HG03432 (cell line): ENCODE results near the gene NLGN2.

Experiments
- ATAC-seq: cut with Tn5 transposase; IDR thresholded peaks from one replicate; pipeline ENCODE4 v1.9.1; 2021; ENCODE audit warnings: mild to moderate bottlenecking, moderate library complexity; ENCODE audit not compliant: unreplicated experiment

The NLGN2 gene

DNA sequence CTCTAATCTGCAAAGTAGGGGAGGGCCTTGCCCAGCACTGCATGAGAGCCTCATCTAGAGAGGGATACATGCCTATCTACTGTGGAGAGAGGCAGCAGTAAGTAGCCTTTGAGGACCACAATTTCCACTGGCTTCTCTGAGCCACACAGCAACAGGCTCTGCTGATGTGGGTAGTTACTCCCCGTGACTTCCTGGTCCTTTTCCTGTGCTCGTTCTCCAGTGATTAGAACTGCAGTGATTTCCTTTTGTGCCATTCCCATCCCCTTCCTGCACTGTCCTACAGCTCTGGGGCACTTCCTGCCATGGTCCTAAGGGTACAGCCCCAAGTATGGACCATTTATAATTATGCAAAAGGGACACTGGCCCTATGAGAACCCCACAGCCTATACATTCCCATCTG lies 16.3 kb upstream of the NLGN2 start:
- no peak for ATAC-seq

DNA sequence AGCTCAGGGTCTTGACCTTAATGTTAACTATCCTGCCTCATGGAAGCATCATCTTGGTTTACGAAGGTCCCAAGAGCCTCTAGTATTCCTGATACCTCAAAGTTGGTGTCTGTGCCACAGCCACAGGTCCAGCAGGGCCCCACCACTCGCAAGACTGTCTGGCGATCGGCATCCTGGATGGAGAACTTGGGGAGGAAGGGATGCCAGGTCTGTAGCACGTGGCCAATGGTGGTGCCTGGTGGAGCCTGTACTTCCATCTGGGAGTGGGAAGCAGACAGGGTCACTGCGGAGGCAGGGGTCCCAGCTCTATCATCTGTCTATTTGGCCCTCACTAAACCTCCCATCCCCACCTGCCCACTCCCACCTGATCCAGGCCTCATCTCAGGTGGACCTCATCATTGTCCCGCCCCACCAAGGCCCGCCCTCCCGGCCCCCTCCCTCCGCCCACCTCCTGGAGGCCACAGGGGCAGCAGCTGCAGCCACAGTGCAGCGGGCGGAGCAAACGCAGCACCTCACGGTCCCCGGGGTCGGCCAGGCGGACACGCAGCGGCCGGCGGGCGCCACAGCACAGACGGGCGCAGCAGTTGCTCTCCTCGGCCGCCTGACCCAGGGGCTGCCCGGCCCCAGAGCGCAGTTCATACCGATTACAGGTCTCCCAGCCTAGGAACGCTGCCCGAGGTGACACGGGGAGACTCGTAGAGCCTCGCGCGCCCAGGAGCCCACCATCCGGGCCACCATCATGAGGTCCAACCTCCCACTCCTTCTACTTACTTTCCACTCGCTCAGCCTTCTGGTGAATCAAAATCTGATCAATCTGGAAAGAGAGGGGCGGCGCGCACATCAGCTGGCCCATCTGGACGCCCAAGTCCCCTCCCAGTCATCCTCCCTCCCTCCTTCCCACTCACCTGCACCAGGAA lies 14.7 kb upstream of the NLGN2 start:
- no peak for ATAC-seq

DNA sequence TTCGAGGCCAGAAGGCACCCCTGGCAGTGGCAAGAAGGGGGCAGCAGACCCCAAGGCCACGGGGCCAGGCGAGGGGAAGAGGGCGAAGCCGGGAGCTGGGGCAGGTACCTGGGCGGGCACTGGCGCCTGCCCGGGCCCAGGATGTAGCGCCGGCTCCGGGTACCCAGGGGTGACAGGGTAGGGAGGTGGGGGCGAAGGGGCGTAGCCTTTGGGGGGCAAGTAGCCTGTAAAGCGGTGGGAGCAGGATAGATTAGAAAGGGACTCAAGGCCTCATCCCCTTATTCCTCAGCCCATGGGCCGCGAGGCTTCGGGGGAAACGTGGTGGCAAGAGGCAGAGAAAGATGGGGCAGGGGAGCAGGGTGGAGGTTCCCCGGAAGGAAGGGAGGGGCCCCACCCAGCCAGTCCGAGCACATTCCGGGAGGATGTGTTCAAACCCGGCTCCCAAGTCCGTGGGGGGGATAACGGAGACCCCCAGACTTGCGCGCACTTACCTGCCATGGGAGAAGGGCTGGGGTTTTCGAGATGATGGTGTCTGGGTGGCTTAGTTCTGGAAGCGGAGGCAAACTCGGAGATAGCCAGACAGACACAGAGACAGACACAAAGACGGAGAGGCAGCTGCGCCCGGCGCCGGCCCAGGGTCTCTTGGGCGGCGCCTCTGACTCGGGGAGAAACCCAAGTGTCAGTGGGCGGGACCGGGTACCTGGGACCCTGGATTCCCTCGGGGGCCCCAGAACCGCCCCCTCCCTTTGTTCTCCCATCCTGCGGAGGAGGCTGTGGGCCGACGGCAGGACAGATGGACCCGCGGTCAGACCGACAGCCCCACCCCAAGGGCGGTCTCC lies 13.8 kb upstream of the NLGN2 start:
- peak; percentile 48 for ATAC-seq

DNA sequence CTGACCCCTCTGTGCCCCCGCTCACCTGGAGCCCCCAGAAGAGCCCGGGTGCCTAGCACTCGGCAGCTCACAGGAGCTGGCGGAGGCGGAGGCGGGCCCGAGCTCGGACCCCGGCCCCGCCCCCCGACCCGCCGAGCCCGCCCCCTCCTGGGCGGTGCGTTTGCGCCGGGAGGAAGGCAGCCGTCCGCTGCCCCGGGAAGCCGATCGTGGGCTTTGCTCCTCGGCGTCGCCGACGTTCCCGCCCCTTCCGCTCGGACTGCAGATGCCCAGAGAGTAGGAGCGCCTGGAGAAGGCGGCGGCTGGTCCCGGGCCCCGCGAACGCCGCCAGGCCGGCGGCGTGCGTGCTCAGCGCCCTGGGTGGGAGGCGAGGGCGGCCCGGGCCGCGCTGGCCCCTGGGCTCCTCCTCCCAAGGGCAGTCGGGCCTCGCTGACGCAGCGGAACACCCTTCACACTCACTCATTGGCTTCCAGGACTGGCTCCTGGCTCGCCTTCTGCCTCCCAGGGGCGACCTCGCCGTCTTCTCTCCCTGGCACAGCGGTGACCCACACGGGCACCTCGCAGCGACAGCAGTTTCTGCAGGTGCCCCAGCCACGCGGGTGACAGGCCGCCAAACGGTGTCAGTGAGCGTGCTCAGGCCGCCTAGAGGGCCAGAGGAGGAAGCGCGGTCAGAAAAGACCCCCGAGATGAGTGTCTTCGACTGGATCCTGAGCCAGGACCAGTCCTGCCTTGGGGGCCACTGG lies 13.0 kb upstream of the NLGN2 start, which contains the start of gene PLSCR3:
PLSCR3 (minus strand) TSS at position 74 of the 740 bp plus-strand sequence. CDS start 415 bp downstream, outside the sequence.
- ATAC-seq = peak; percentile 81

DNA sequence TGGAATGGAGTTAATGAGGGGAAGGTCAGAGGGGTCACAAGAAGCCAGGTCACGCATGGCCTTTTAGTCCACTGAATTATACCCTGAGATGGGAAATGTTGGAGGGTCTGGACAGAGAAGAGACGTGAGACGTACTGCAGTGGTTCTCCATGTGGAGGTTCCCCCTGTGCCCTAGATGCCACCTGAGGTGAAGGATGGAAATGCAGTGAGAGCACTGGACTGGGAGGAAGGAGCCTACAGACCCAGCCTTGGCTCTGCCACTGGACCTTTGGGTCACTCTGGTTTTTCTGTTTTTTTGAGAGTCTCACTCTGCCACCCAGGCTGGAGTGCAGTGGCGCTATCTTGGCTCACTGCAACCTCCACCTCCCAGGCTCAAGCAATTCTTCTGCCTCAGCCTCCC lies 11.5 kb upstream of the NLGN2 start:
- ATAC-seq = no peak

DNA sequence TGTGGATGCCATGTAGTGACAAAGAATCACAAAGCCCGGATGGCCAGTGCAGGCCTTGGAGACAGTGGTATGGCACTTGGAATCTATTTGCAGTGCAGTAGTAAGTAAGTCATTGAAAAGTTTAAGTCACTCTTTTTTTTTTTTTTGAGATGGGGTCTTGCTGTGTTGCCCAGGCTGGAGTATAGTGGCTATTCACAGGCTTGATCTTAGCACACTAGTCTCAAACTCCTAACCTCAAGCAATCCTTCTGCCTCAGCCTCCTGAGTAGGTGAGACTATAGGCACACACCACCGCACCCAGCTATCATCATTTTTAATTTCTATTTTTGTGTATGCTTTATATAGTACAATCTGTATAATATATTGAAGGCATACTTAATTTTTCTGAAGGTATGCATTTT lies 9.0 kb upstream of the NLGN2 start:
- no peak for ATAC-seq

DNA sequence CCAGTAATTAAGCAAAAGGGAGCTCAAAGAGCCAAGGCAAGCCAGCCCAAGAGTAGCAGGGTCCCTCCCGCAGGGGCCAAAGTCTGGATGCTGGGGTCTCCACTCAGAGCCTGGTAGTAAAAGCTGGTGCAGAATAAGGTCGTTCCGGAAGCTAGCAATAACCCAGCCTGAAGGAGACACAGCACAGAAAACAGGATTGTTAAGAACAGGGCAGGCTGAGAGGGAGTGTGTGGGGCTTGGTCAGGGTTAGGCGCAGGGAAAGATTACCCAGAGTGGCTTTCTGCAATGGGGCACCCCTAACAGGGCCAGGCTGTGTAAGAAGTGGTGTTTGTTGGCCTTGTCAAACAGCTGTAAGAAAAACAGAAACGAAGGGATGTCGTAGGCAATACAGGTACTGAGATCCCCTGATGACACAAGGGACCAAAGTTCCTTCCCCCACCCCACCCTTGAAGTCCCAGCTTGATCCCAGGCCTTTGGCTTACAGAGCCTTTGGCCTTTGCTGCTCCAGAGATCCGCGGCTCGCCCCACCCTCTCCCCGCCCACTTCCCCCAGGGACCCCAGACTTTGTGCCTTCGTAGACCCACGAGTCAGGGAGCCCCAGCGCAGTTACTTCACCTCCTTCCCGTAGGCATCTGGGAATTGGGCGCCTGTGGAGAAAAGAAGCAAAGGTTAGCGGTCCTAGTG lies 4.5 kb upstream of the NLGN2 start:
- no peak for ATAC-seq

DNA sequence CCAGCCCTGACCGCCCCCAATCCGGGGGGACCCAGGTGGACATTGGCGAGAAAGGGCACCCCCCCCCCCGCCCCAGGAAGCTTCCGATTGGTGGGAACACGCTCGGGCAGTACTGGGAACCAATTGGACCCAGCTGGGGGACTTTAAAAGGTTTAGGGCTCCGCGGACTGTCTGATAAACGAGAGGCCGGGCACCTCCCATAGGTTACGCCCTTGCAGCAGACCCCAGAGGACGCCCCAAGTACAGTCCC lies 4.0 kb upstream of the NLGN2 start:
- ATAC-seq = no peak

DNA sequence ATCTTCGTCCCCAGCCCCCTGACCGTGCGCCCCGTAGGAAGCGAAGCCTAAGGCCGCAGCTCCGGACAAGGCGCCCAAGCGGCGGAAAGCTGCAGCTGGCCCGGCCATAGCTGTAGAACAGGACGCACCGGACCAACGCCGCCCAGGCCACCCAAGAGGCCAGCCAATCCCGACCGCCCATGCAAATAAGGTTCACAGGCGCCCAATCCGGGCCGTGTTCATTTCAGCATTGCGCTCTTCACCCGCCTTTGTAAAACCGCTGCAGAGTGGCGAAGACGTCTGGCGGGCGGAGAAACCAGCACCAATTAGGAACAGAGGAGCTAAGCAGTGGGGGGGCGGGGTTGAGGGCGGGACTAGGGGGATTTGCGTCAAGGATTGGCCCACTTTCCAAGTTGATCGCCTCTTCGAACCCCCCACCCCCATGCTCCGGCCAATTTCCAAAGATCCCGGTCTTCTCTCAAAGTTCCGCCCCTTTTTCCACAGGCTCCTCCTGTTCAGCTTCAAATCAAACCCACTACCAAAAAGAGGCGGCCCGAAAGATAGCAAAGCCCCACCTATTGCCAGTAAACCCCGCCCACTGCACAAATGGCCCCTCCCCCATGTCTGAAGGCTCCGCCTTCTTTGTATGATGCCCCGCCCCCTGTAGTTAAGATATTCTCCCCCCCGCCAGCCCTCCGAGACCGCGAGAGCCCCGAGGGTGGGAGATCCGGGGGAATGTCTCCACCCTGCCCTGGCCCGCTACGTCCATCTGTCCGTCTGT lies 3.5 kb upstream of the NLGN2 start, which contains the start of gene TMEM256:
TMEM256 (minus strand) TSS at position 121 of the 760 bp plus-strand sequence; CDS start at position 108, 13 bp downstream.
- peak; percentile 81 for ATAC-seq

DNA sequence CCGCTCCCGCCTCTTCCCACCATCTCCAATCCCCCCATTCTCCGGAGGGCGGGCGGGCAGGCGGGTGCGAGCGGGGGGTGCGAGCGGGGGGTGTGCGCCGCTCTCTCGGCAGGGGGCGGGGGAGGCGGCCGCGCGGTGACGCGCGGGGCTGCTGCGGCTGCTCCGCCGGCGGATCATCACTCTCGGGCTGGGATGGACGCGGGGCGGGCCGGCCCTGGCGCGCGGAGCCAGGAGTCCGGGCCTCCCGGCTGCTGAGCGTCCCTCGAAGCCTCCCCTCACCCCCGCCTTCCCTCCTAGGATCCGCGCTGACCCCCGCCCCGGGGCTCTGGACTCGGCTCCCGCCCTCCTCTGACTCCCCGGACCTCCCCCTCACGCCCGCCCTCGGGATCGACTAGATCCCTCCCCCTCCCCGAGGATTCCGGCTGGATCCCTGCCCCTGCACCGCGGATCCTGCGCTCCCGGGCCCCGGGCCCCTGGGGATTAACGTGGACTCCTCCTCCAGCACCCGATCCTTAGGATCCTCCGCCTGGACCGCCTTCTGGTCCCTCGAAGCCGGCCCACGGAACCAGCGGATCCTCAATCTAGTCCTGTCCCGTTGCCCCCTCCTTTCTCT lies 2.8 kb upstream of the NLGN2 start:
- peak; percentile 24 for ATAC-seq

DNA sequence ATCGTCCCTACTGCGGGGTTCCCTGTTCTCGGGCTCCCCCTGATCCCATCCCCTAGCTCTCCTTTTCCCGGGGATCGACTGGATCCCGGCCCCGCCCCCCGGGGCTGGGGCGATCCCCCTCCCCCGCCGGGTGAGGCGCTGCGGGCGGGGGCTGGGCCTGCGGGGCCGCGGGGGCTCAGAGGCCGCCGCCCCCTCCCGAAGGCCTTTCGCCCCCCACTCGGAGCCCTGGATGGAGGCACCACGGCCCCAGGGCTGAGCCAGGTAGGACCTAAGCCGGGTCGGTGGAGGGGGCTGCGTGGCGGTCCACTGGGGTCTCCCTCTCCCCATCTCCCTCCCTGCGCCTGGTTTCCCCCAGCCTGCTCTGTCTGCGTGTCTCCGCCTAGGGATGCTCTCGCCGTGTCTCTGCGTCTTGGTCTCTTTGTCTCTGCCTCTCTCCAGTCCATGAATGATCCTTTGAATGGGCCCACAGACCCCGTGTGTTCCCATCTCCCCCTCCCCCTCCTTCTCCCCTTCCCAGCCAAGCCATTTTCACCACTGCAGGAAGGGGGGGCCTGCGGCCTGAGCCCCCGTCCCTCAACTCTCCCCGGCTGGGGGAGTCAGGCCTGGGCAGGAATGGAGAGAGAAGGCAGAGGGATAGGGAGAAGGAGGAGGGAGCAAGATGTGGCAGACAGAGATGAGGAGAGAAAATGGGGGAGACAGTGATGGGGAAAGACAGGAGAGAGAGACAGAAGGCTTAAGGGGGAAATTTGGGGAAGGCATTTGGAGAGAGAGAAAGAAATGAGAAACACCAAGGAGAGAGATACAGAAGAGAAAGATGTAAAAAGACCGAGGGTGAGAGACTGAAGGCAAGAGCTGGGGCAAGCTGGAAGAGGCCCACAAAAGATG lies 2.1 kb upstream of the NLGN2 start:
- no peak for ATAC-seq

DNA sequence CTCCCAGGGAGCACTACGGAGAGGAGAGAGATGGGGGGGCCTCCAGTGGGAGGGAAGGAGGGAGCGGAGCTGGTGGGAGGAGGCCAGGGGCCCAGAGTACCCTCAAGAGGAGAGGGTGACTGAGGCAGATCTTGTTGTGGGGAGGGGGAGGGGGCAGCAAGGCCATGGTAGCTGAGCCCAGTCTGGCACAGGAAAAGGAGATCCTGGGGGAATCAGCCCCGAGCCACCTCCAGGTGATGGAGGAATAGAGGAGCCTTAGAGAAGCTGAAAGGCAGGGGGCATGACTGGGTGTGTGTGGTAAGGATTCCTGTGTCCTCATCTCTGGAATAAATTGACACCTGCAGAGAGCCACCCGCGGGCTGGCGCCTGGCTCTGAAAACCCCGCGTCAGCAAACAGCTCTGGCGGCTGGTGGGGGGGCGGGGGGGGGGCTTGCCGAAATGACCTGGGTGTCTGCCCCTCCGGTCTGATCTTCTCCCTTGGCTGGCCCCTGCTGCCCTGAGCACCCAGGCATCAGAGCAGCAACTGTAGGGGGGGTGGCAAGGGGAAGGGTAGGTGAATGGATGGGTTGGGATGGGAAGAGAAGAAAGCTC lies 1.3 kb upstream of the NLGN2 start:
- ATAC-seq = no peak

DNA sequence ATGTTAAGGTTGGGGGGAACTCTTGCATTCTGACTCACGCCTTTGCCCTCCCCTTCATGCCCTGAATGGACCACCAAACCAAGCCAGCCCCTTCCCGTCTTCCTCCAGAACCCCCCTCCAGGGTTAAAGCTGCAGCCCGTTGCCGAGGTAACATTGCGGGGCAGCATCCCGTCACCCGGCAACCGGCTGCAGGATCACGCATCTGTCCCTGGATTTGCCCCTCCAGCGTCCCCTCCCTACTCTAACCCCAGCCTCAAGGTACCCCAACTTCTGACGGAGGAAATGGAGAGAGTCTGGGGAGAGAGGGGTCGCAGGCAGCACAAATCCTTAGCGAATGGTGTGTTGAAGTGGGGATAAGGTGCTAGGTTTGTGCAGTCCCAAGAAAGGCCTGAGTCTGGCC lies 563 bp upstream of the NLGN2 start:
- ATAC-seq = no peak

DNA sequence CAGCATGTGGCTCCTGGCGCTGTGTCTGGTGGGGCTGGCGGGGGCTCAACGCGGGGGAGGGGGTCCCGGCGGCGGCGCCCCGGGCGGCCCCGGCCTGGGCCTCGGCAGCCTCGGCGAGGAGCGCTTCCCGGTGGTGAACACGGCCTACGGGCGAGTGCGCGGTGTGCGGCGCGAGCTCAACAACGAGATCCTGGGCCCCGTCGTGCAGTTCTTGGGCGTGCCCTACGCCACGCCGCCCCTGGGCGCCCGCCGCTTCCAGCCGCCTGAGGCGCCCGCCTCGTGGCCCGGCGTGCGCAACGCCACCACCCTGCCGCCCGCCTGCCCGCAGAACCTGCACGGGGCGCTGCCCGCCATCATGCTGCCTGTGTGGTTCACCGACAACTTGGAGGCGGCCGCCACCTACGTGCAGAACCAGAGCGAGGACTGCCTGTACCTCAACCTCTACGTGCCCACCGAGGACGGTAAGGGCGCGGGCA lies 645 bp downstream of the NLGN2 start:
- no peak for ATAC-seq

DNA sequence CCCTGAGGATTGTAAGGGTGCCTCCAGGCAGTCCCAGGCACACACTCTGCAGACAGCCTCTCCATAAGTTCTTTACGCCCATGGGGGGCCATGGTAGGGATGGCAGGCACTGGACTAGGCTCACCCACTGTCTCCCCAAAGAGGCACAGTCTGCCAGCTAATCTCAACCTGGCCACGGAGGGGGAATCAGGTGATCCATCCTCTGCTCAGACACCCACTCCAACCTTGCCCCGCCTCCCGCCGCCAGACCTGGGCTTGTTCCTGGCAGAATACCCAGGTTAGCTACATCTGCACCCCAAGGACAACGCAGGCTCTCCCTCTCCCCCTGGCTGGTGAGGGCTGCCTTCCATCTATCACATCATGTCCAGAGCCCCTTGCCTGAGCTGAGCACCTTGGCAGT lies 1.2 kb downstream of the NLGN2 start:
- ATAC-seq = no peak

DNA sequence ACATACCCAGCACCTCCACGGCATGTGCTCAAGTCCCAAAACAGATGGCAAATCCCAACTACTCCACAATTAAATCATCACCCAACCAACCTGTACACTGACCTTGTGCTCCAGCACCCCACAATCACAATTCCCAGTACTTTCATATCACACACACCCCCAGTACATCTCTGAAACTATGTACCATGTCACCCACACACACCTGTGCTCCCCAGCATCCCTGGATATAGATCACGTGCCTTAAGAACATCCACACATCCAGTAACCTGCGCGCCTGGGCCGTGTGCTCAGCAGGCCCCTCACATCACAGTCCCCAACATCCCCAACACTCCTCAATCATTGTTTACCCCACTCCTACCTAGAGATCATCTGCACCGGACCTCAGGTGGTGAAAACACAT lies 2.1 kb downstream of the NLGN2 start:
- no peak for ATAC-seq

DNA sequence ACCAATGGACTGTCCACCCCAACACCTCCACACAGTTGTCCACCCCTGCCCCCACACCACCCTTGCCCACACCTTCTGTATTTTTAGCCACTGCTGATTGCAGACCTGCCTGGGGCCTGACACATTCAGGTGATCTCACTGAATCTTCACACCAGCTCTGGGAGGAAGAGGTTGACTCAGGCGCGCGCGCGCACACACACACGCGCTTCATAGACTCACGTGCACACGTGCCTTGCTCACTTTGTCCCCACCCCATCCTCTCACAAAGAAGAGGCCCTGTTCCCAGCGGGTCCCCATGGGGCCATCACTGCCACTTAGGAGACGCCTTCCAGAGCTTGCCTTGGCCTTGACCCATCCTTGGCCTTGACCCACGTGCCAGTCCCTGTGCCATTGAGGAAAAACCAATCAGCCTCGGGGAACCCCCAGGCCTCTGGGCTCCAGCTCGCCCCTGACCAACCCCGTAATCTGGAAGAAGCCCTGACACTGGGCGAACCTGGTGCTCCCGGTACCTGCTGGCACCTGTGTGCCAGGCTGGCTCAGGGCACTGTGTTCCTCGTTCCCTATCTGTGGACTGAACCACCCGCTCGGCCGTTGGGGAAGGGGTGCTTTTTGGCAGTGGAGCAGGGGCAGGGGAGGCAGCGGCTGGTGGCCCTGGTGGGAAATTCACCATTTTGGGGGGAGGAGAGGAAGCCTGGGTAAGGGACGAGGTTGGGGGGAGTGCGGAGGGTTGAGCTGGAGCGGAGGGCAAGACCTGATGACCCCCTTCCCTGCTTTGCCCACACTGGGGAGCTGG lies 3.2 kb downstream of the NLGN2 start:
- ATAC-seq = no peak
